HG02870 (cell line): ENCODE data around the gene CCNT2.
"Not testable (repeated sequence)": the region's sequence is repeated elsewhere in the genome, so short reads cannot be mapped to it uniquely, and the experiment has no call there.

Experiments used
- ATAC-seq: cut with Tn5 transposase; IDR thresholded peaks from one replicate; pipeline ENCODE4 v1.9.1; 2021; ENCODE audit warnings: mild to moderate bottlenecking, moderate library complexity; ENCODE audit not compliant: unreplicated experiment

The CCNT2 gene

GRCh38 chr2:134973241-134974138, 54.9 kb downstream of the CCNT2 start:
- ATAC-seq, result no peak

GRCh38 chr2:134975281-134976009, 56.8 kb downstream of the CCNT2 start:
- no peak for ATAC-seq

GRCh38 chr2:134976074-134976702, 57.6 kb downstream of the CCNT2 start:
- no peak for ATAC-seq

GRCh38 chr2:134977104-134977503, 58.5 kb downstream of the CCNT2 start:
- not testable (repeated sequence) for ATAC-seq

- no peak for ATAC-seq
These were observed 60.6 kb downstream of the CCNT2 start for GRCh38 chr2:134979221-134979620.

GRCh38 chr2:134980639-134981038, 62.0 kb downstream of the CCNT2 start:
- no peak for ATAC-seq

- no peak for ATAC-seq
These were observed 64.0 kb downstream of the CCNT2 start for GRCh38 chr2:134982603-134983002.

GRCh38 chr2:134985061-134985460, 66.4 kb downstream of the CCNT2 start:
- no peak for ATAC-seq

GRCh38 chr2:134988994-134989605, 70.5 kb downstream of the CCNT2 start:
- no peak for ATAC-seq

GRCh38 chr2:134999521-134999920, 80.9 kb downstream of the CCNT2 start:
- no peak for ATAC-seq

- no peak for ATAC-seq
These were observed 84.2 kb downstream of the CCNT2 start for GRCh38 chr2:135002836-135003235.

GRCh38 chr2:135004005-135004746, 85.6 kb downstream of the CCNT2 start:
- ATAC-seq, result peak; percentile 93

GRCh38 chr2:135005753-135006152, 87.1 kb downstream of the CCNT2 start:
- ATAC-seq, result no peak
